SK-N-SH treated with all-trans-retinoic acid at 6 μM for 48 hours (cell line): Measurements from ENCODE around the gene OR2Y1.

Experiments used
- ARNTL ChIP-seq: fragments of 450-650 bp; formaldehyde crosslinking; IDR thresholded peaks from 2 replicates; pipeline ENCODE4 v1.5.0; 2020; ENCODE audit warnings: low read depth, mild to moderate bottlenecking, moderate library complexity, borderline replicate concordance
- BACH2 ChIP-seq: fragments of 250-450 bp; sonication (Bioruptor Pico); IDR thresholded peaks from 2 replicates; pipeline ENCODE4 v1.9.0; 2021; ENCODE audit warnings: mild to moderate bottlenecking, borderline replicate concordance
- CREB5 ChIP-seq: fragments of 250-450 bp; sonication (Bioruptor Pico); IDR thresholded peaks from 2 replicates; pipeline ENCODE4 v1.5.1; 2020; ENCODE audit warnings: low read depth, mild to moderate bottlenecking, moderate library complexity
- ESRRG ChIP-seq: fragments of 250-450 bp; sonication (Bioruptor Pico); IDR thresholded peaks from 2 replicates; pipeline ENCODE4 v1.6.1; 2021; ENCODE audit warnings: mild to moderate bottlenecking
- PPARA ChIP-seq: fragments of 250-450 bp; sonication (Bioruptor Pico); IDR thresholded peaks from 2 replicates; pipeline ENCODE4 v1.5.0; 2020; ENCODE audit warnings: mild to moderate bottlenecking, borderline replicate concordance
- RARB ChIP-seq: fragments of 250-450 bp; sonication (Bioruptor Pico); IDR thresholded peaks from 2 replicates; pipeline ENCODE4 v1.8.0; 2021; ENCODE audit warnings: mild to moderate bottlenecking, moderate library complexity
- TCF4 ChIP-seq: fragments of 250-450 bp; sonication (Bioruptor Pico); IDR thresholded peaks from 2 replicates; pipeline ENCODE4 v1.8.0; 2021; ENCODE audit warnings: mild to moderate bottlenecking, moderate library complexity, borderline replicate concordance
- TOX ChIP-seq: fragments of 250-450 bp; sonication (Bioruptor Pico); IDR thresholded peaks from 2 replicates; pipeline ENCODE4 v1.8.0; 2021; ENCODE audit warnings: mild to moderate bottlenecking, moderate library complexity, borderline replicate concordance
- TSHZ2 ChIP-seq: fragments of 250-450 bp; sonication (Bioruptor Pico); IDR thresholded peaks from 2 replicates; pipeline ENCODE4 v1.5.0; 2020; ENCODE audit warnings: mild to moderate bottlenecking, moderate library complexity
- ZC3H10 ChIP-seq: fragments of 250-450 bp; sonication (Bioruptor Pico); IDR thresholded peaks from 2 replicates; pipeline ENCODE4 v1.5.1; 2021; ENCODE audit warnings: mild to moderate bottlenecking, moderate library complexity
- ZFP3 ChIP-seq: fragments of 250-450 bp; sonication (Bioruptor Pico); IDR thresholded peaks from 2 replicates; pipeline ENCODE4 v1.5.0; 2020; ENCODE audit warnings: mild to moderate bottlenecking, moderate library complexity
- ZFP30 ChIP-seq: fragments of 450-650 bp; formaldehyde crosslinking; IDR thresholded peaks from 2 replicates; pipeline ENCODE4 v1.5.0; 2022; ENCODE audit warnings: mild to moderate bottlenecking, moderate library complexity
- ZNF70 ChIP-seq: fragments of 450-650 bp; formaldehyde crosslinking; IDR thresholded peaks from 2 replicates; pipeline ENCODE4 v1.5.0; 2020; ENCODE audit warnings: mild to moderate bottlenecking, moderate library complexity
- TF ChIP-seq, protein P1 (sequence below): fragments of 250-450 bp; sonication (Bioruptor Pico); IDR thresholded peaks from 2 replicates; pipeline ENCODE4 v1.8.0; 2020; ENCODE audit warnings: mild to moderate bottlenecking, moderate library complexity, borderline replicate concordance

DNA sequence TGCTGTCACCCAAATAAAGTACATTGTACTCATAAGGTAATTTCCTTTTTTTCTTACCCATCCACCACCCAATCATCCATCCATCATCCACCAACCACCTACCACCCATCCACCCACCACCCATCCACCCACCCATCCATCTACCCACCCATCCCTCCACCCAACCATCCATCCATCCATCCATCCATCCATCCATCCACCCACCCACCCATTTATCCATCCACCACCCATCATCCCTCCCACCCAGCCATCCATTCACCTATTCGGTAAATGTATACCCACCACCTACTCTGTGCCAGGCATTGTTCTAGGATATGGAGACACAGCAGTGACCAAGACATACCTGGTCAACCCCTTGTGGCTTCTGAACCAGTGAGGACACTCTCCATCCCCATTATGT lies 37.6 kb upstream of the OR2Y1 start:
- TF ChIP-seq, protein P1, sequence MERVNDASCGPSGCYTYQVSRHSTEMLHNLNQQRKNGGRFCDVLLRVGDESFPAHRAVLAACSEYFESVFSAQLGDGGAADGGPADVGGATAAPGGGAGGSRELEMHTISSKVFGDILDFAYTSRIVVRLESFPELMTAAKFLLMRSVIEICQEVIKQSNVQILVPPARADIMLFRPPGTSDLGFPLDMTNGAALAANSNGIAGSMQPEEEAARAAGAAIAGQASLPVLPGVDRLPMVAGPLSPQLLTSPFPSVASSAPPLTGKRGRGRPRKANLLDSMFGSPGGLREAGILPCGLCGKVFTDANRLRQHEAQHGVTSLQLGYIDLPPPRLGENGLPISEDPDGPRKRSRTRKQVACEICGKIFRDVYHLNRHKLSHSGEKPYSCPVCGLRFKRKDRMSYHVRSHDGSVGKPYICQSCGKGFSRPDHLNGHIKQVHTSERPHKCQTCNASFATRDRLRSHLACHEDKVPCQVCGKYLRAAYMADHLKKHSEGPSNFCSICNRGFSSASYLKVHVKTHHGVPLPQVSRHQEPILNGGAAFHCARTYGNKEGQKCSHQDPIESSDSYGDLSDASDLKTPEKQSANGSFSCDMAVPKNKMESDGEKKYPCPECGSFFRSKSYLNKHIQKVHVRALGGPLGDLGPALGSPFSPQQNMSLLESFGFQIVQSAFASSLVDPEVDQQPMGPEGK = no peak
- TF ChIP-seq ZFP3 (CRISPR knock-in tag) = no peak
- TF ChIP-seq ARNTL = no peak
- TF ChIP-seq RARB (CRISPR knock-in tag) = no peak
- no peak for TF ChIP-seq TCF4 (CRISPR knock-in tag)
- TF ChIP-seq TOX (CRISPR knock-in tag) = no peak
- no peak for TF ChIP-seq ZFP30 (CRISPR knock-in tag)
- TF ChIP-seq CREB5 (CRISPR knock-in tag) = no peak
- TF ChIP-seq ZNF70 (CRISPR knock-in tag) = no peak
- no peak for TF ChIP-seq BACH2 (CRISPR knock-in tag)
- TF ChIP-seq TSHZ2 (CRISPR knock-in tag) = no peak
- TF ChIP-seq PPARA (CRISPR knock-in tag) = no peak
- TF ChIP-seq ESRRG (CRISPR knock-in tag) = no peak
- no peak for TF ChIP-seq ZC3H10 (CRISPR knock-in tag)
